DOHH2 (cell line): ENCODE measurements around the gene CACNA2D1.

Source experiments
- H3F3A ChIP-seq: fragments of 200-600 bp; sonication (generic), shearing (Covaris generic); 2 replicates; pipeline ENCODE4 v1.6.0; 2016; ENCODE audit warnings: antibody characterized with exemption, mild to moderate bottlenecking; ENCODE audit not compliant: control insufficient read depth, insufficient read depth
- H3K27ac ChIP-seq: fragments of 200-600 bp; sonication (generic); 2 replicates; pipeline ENCODE4 v1.5.1; 2014; ENCODE audit warnings: low read depth, mild to moderate bottlenecking, low read length, moderate library complexity
- H3K27me3 ChIP-seq: fragments of 200-600 bp; sonication (generic); 2 replicates; pipeline ENCODE4 v1.6.1; 2014; ENCODE audit warnings: mild to moderate bottlenecking, low read length, mixed read lengths; ENCODE audit not compliant: control insufficient read depth
- H3K36me3 ChIP-seq: fragments of 200-600 bp; sonication (generic); 2 replicates; pipeline ENCODE4 v1.6.1; 2014; ENCODE audit warnings: mild to moderate bottlenecking, low read length, moderate library complexity, mixed read lengths; ENCODE audit not compliant: control insufficient read depth
- H3K4me1 ChIP-seq: fragments of 200-600 bp; sonication (generic); 2 replicates; pipeline ENCODE4 v1.6.1; 2014; ENCODE audit warnings: mild to moderate bottlenecking, low read length, mixed read lengths; ENCODE audit not compliant: control insufficient read depth
- H3K4me2 ChIP-seq: fragments of 200-600 bp; sonication (generic); 2 replicates; pipeline ENCODE4 v1.6.0; 2014; ENCODE audit warnings: mild to moderate bottlenecking, low read length, moderate library complexity
- H3K4me3 ChIP-seq: fragments of 200-600 bp; sonication (generic); 2 replicates; pipeline ENCODE4 v1.5.1; 2014; ENCODE audit warnings: mild to moderate bottlenecking, low read length, mixed read lengths
- H3K79me2 ChIP-seq: fragments of 200-600 bp; sonication (generic); 2 replicates; pipeline ENCODE4 v1.6.1; 2014; ENCODE audit warnings: mild to moderate bottlenecking, low read length, mixed read lengths; ENCODE audit not compliant: control insufficient read depth
- H3K9me2 ChIP-seq: fragments of 200-600 bp; sonication (generic); replicated peaks from 2 replicates; pipeline ENCODE4 v1.6.1; 2014; ENCODE audit warnings: mild to moderate bottlenecking, low read length, mixed read lengths; ENCODE audit not compliant: control insufficient read depth
- H3K9me3 ChIP-seq: fragments of 200-600 bp; sonication (generic); 2 replicates; pipeline ENCODE4 v1.6.1; 2014; ENCODE audit warnings: antibody characterized with exemption, low read length, mixed read lengths; ENCODE audit not compliant: control insufficient read depth, insufficient read depth
- H4K20me1 ChIP-seq: fragments of 200-600 bp; sonication (generic); 2 replicates; pipeline ENCODE4 v1.6.0; 2014; ENCODE audit warnings: low read depth, mild to moderate bottlenecking, antibody characterized with exemption, low read length, moderate library complexity; ENCODE audit not compliant: control insufficient read depth, insufficient read depth
- CTCF ChIP-seq: fragments of 200-600 bp; sonication (generic); IDR thresholded peaks from one replicate; pipeline ENCODE4 v1.5.1; 2014; ENCODE audit warnings: antibody characterized with exemption, mild to moderate bottlenecking, low read depth, low read length; ENCODE audit not compliant: poor library complexity, severe bottlenecking
- EZH2phosphoT487 ChIP-seq: fragments of 200-600 bp; sonication (generic); IDR thresholded peaks from 2 replicates; pipeline ENCODE4 v1.6.1; 2017; ENCODE audit warnings: borderline replicate concordance, mild to moderate bottlenecking, antibody characterized with exemption, low read length, moderate library complexity, mixed read lengths

Gene CACNA2D1

GRCh38 chr7:82021036-82021435 is 422.5 kb downstream of the CACNA2D1 start:
- no peaks in the 10 kb centered on the region for H3K27me3 ChIP-seq
- H4K20me1 ChIP-seq = no peaks in the 10 kb centered on the region
- H3K9me3 ChIP-seq = no peaks in the 10 kb centered on the region
- no peaks in the 10 kb centered on the region for H3K79me2 ChIP-seq
- TF ChIP-seq CTCF (no peak), EZH2phosphoT487 (no peak)
- no peaks in the 10 kb centered on the region for H3F3A ChIP-seq
- H3K4me1 ChIP-seq = no peaks in the 10 kb centered on the region
- H3K36me3 ChIP-seq = no peaks in the 10 kb centered on the region
- H3K9me2 ChIP-seq = no peaks in the 10 kb centered on the region
- no peak overlapping the region for H3K27ac ChIP-seq
- no peak overlapping the region for H3K4me3 ChIP-seq
- no peak overlapping the region for H3K4me2 ChIP-seq

- Histone ChIP-seq H3K36me3 (no peaks in the 10 kb centered on the region), H3K4me3 (no peak overlapping the region), H4K20me1 (no peaks in the 10 kb centered on the region), H3K9me3 (no peaks in the 10 kb centered on the region), H3K27ac (no peak overlapping the region), H3K9me2 (no peaks in the 10 kb centered on the region), H3K4me2 (no peak overlapping the region), H3K79me2 (no peaks in the 10 kb centered on the region), H3K27me3 (no peaks in the 10 kb centered on the region), H3F3A (no peaks in the 10 kb centered on the region), H3K4me1 (no peaks in the 10 kb centered on the region)
- no peak for TF ChIP-seq CTCF
- no peak for TF ChIP-seq EZH2phosphoT487
Measured at GRCh38 chr7:82019551-82020475, 423.8 kb downstream of the CACNA2D1 start.

- H3K27ac ChIP-seq = no peak overlapping the region
- H4K20me1 ChIP-seq = no peaks in the 10 kb centered on the region
- no peak for TF ChIP-seq EZH2phosphoT487
- TF ChIP-seq CTCF = no peak
- no peaks in the 10 kb centered on the region for H3K27me3 ChIP-seq
- H3K36me3 ChIP-seq = no peaks in the 10 kb centered on the region
- H3K9me2 ChIP-seq = no peaks in the 10 kb centered on the region
- H3F3A ChIP-seq = no peaks in the 10 kb centered on the region
- H3K9me3 ChIP-seq = no peaks in the 10 kb centered on the region
- H3K4me2 ChIP-seq = no peak overlapping the region
- no peak overlapping the region for H3K4me3 ChIP-seq
- no peaks in the 10 kb centered on the region for H3K79me2 ChIP-seq
- H3K4me1 ChIP-seq = no peaks in the 10 kb centered on the region
Measured at GRCh38 chr7:82018226-82018625, 425.4 kb downstream of the CACNA2D1 start.
